ENCODE measurements around the gene DNAH3. TPM values are rescaled to one million over a fixed set of nuclear protein-coding genes. Genes with fewer than 3 reads are reported as not detected.

DNAH3 gene
- total RNA-seq, 1 experiment from 2014 or later: 0.24 TPM

DNA sequence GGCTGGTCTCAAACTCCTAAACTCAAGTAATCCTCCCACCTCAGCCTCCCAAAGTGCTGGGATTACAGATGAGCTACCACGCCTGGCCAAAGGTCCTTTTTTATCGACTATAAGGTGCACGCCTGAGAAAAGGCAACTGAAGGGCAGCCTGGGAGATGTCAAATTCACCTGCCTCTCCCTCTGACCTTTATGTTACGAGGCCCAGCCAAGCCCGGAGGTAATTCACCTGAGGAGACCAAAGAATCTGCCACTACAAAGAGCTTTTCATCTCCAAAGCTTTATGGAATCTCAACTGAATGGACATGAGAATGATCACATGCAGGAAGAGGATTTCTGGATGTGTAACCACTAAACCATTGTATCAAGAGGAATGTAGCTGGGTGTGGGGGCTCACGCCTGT is 212.9 kb downstream of the DNAH3 start:
- no peak overlapping the region for H2BK15ac ChIP-seq (ENCODE audit: low read depth, low read length)
- Mint-ChIP-seq H3K27ac (no peak overlapping the region), H3K9me3 (no peaks in the 10 kb centered on the region), H3K4me1 (peaks cover 0 to 6% of the 10 kb centered on the region in 2 experiments; a peak in 1 of 4 replicates), H3K36me3 (ENCODE audit: insufficient read depth in 1 of 3, low read depth in 3 of 3) (no peaks in the 10 kb centered on the region), H3K27me3 (ENCODE audit: low read depth) (no peaks in the 10 kb centered on the region), H3K4me3 (no peak overlapping the region)
- no peak overlapping the region for H3K27ac ChIP-seq (ENCODE audit: insufficient read length, low read depth, low read length)
- H2BK120ac ChIP-seq (ENCODE audit: low read depth, low read length, poor library complexity, severe bottlenecking): no peak overlapping the region
- H3K9me3 ChIP-seq (ENCODE audit: control insufficient read depth, low read depth, low read length): no peaks in the 10 kb centered on the region
- H2BK20ac ChIP-seq (ENCODE audit: low read depth, low read length, poor library complexity, severe bottlenecking): no peak overlapping the region
- H3K27me3 ChIP-seq (ENCODE audit: insufficient read depth, low read length): no peaks in the 10 kb centered on the region
- no peaks in the 10 kb centered on the region for H3K79me2 ChIP-seq (ENCODE audit: insufficient read depth, low read length)
- H4K20me1 ChIP-seq (ENCODE audit: control insufficient read depth, insufficient read depth, insufficient read length): no peaks in the 10 kb centered on the region
- WGBS (ENCODE audit: extremely low coverage, insufficient read length, low lambda C conversion rate): no CpG with 5 or more reads among the region's 6 CpGs
- H3K4me1 ChIP-seq (ENCODE audit: insufficient read depth, low read length): no peaks in the 10 kb centered on the region
- H2AK5ac ChIP-seq (ENCODE audit: insufficient read length, low read length): no peak overlapping the region
- H3K56ac ChIP-seq (ENCODE audit: insufficient read length, low read depth, low read length): no peak overlapping the region
- no peak overlapping the region for H4K91ac ChIP-seq (ENCODE audit: insufficient read length, low read depth, low read length)
- H3T11ph ChIP-seq (ENCODE audit: low read length): no peak overlapping the region
- no peak overlapping the region for H3K14ac ChIP-seq (ENCODE audit: insufficient read depth, low read length)
- no peaks in the 10 kb centered on the region for H3K79me1 ChIP-seq (ENCODE audit: insufficient read depth, low read depth, low read length, poor library complexity, severe bottlenecking)
- no peak for DNase-seq
- H3K18ac ChIP-seq (ENCODE audit: insufficient read length, low read depth, low read length): no peak overlapping the region
- no peak overlapping the region for H3K23ac ChIP-seq (ENCODE audit: insufficient read length, low read depth, low read length)
- TF ChIP-seq, protein P1, sequence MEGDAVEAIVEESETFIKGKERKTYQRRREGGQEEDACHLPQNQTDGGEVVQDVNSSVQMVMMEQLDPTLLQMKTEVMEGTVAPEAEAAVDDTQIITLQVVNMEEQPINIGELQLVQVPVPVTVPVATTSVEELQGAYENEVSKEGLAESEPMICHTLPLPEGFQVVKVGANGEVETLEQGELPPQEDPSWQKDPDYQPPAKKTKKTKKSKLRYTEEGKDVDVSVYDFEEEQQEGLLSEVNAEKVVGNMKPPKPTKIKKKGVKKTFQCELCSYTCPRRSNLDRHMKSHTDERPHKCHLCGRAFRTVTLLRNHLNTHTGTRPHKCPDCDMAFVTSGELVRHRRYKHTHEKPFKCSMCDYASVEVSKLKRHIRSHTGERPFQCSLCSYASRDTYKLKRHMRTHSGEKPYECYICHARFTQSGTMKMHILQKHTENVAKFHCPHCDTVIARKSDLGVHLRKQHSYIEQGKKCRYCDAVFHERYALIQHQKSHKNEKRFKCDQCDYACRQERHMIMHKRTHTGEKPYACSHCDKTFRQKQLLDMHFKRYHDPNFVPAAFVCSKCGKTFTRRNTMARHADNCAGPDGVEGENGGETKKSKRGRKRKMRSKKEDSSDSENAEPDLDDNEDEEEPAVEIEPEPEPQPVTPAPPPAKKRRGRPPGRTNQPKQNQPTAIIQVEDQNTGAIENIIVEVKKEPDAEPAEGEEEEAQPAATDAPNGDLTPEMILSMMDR (conservative IDR thresholded peaks at IDR 0.05): no peak
- H2BK12ac ChIP-seq (ENCODE audit: insufficient read length, low read depth, low read length): no peak overlapping the region
- no peak overlapping the region for H3K4me2 ChIP-seq (ENCODE audit: insufficient read depth, insufficient read length, low read length)
- H2BK5ac ChIP-seq (ENCODE audit: insufficient read length, low read length): no peak overlapping the region
- H3K9ac ChIP-seq (ENCODE audit: extremely low read depth, insufficient read length, low read length): no peak overlapping the region
- H2AFZ ChIP-seq (ENCODE audit: low read length): no peak overlapping the region
- H3K4ac ChIP-seq (ENCODE audit: low read depth, low read length): no peak overlapping the region
- H3K23me2 ChIP-seq (ENCODE audit: insufficient read length, low read depth, low read length, poor library complexity, severe bottlenecking): no peaks in the 10 kb centered on the region
- no peak overlapping the region for H4K8ac ChIP-seq (replicated peaks; ENCODE audit: insufficient read length, low read depth, low read length)
- no peak overlapping the region for H4K5ac ChIP-seq (ENCODE audit: insufficient read length, low read depth, low read length)

Measured in H9 (cell line).